ENCODE results near the gene USP43.

Gene USP43

DNA sequence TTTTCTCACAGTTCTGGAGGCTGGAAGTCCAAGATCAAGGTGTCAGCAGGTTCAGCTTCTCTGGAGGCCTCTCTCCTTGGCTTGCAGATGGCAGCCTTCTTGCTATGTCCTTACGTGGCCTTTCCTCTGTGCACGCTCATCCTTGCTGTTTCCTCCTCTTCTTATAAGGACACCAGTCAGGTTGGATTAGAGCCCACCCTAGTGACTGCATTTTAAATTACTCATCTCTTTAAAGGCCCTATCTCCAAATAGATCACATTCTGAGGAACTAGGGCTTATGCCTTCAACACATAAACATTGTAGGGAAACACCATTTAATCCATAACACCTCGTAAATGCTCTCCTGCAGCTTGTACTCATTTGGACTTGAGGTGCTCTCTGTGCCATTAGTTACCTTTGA, 109.8 kb downstream of the USP43 start:
- H3K27ac ChIP-seq = no peak overlapping the region
- no peak for TF ChIP-seq CTCF (conservative IDR thresholded peaks at IDR 0.05)

DNA sequence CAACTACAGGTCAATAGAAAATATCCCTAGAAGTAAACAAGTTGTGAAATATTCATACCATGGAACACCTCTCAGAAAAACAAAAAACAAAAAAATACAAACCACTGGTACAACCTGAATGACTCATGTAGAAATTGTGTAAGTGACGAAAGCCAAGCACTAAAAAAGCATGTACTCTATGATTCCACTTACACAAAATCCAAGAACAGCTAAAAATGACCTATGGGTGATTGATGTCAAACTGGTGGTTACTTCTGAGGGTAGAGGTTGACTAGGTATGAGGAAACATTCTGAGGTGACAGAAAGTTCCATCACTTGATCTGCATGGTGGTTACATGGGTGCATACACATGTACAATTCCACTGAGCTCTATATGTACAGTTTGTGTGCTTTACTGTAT, 114.9 kb downstream of the USP43 start:
- TF ChIP-seq CTCF (conservative IDR thresholded peaks at IDR 0.05) = no peak
- H3K27ac ChIP-seq = no peak overlapping the region

GRCh38 chr17:9763643-9764042, 118.3 kb downstream of the USP43 start:
- TF ChIP-seq CTCF (conservative IDR thresholded peaks at IDR 0.05) = no peak
- H3K27ac ChIP-seq = no peak overlapping the region

GRCh38 chr17:9765322-9765721, 120.0 kb downstream of the USP43 start:
- no peak for TF ChIP-seq CTCF (conservative IDR thresholded peaks at IDR 0.05)
- no peak overlapping the region for H3K27ac ChIP-seq

DNA sequence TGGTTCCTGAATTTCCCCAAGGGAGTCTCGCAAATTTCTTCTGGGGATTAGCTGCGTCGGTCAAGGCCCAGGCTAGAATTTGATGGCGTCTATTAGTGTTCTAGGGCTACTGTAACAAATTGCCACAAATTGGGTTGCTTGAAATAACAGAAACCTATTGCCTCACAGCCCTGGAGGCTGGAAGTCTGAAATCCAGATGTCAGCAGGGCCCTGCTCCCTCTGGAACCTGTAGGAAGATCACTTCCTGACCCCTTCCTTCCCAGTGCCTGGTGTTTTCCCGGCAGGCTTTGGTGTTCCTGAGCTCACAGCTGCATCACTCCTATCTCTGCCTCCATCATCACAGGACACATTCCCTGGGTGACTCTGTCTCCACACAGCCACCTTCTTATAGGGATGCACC, 121.7 kb downstream of the USP43 start:
- no peak for TF ChIP-seq CTCF (conservative IDR thresholded peaks at IDR 0.05)
- no peak overlapping the region for H3K27ac ChIP-seq

DNA sequence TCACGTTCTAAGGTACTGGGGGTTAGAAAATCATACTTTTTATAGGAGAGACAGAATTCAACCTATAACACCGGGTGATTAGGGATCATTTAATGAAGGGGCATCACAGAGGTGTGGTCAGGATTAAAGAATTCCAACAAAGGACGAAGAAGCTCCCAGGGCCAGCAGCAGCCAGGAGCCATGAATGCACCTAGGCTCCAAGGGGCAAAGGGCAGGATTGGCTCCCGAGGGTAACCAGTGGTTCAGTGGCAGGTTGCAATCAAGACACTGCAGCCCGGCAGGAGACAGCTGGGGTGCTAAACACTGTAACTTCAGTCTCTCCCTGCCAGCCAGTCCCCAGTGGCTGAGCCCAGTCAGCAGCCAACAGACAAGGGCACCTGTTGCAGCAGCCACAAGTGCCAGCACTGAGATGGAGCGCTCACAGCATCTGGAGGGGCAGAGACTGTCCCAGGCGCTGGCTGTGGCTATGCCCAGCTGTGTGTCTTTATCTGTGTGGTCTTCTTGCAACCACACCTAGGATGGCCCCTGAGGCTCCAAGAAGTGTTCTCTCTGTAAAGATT, 122.2 kb downstream of the USP43 start:
- no peak overlapping the region for H3K27ac ChIP-seq
- no peak for TF ChIP-seq CTCF (conservative IDR thresholded peaks at IDR 0.05)

DNA sequence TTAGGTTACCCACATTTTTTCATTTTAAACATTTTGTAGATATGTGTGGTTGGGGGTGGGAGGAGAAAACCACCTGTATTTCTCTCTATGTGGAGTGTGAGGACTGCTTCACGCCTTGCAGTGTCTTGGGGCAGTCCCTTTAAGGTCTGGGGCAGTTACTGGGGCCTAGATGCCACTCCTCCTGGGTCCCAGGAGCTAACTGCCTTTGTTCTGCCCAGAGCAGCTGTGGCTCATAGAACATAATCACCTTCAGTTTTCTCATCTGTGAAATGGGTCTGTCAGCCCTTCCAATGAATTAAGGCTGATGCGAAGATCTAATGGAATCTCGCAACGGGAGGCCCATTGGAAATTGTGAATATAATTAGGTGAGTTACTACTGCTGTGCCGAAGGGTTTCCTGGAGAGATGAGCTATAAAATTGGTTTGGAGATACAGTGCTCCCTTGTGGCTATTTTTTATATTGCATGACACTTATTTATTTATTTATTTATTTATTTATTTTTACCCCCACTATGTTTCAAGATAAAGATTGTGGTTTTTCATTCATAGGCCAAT, 123.1 kb downstream of the USP43 start:
- peak; percentile 77 for TF ChIP-seq CTCF (conservative IDR thresholded peaks at IDR 0.05)

More for the DNA sequence above, 123.1 kb downstream of the USP43 start:
- H3K27ac ChIP-seq = no peak overlapping the region
